Measurements from ENCODE around the gene HRAS. TPM values are rescaled to one million over a fixed set of nuclear protein-coding genes. Genes with fewer than 3 reads are reported as not detected.
A peak's percentile ranks its signal among the peaks of the same experiment; 100 is the strongest.
"Not testable (repeated sequence)": the region's sequence is repeated elsewhere in the genome, so short reads cannot be mapped to it uniquely, and the experiment has no call there.

The HRAS gene
- total and polyA plus RNA-seq, 3 experiments from 2014 or later = 22.5 to 91.5 (median 86.9) TPM

DNA sequence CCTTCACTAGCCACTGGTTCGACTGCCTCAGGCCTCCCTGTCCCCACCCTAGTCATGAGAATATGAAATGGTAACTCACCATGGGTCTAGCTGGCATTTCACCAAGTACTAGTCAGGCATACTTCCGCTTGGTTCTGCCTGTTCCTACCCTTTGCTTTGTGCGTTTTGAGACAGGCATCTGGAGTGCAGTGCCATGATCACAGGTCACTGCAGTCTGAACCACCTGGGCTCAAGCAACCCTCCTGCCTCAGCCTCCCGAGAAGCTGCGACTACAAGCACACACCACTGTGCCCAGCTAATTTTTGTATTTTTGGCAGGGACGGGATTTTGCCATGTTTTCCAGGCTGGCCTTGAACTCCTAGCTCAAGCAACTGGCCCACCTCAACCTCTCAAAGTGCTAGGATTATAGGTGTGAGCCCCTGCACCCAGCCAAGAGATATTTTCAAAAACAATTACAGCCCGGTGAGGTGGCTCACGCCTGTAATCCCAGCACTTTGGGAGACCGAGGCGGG, 14.1 kb downstream of the HRAS start:
- Histone ChIP-seq H3K27ac (ENCODE audit: low read depth, low read length) (no peak overlapping the region), H3K27me3 (ENCODE audit: insufficient read depth, low read length, poor library complexity, severe bottlenecking) (no peaks in the 10 kb centered on the region), H3K9me3 (ENCODE audit: low read length) (no peaks in the 10 kb centered on the region), H3K36me3 (ENCODE audit: insufficient read depth, low read length) (no peaks in the 10 kb centered on the region), H3K4me3 (ENCODE audit: low read length) (no peak overlapping the region), H3K4me1 (ENCODE audit: insufficient read depth, low read length) (peaks cover 5% of the 10 kb centered on the region)
- Mint-ChIP-seq H3K9me3 (peaks cover 3 to 6% (median 3%) of the 10 kb centered on the region in 5 donors), H3K36me3 (peaks cover 0 to 3% (median 0%) of the 10 kb centered on the region in 3 donors), H3K27ac (peak overlapping the region in 1 of 8 donors; percentile 27), H3K4me3 (peak overlapping the region in 2 of 7 donors; percentile 34 to 61), H3K4me1 (peaks cover 2 to 7% (median 4%) of the 10 kb centered on the region in 3 donors), H3K27me3 (peaks cover 0 to 3% of the 10 kb centered on the region in 2 donors)
- ChIA-PET CTCF (interaction anchor here (0.9 to 2.0 kb wide), 2 partner anchors 11 to 14 kb away, joined by 3 to 4 read pairs; no protein-coding TSS in a partner anchor), POLR2A (no interaction called here)
- no peak for DNase-seq

DNA sequence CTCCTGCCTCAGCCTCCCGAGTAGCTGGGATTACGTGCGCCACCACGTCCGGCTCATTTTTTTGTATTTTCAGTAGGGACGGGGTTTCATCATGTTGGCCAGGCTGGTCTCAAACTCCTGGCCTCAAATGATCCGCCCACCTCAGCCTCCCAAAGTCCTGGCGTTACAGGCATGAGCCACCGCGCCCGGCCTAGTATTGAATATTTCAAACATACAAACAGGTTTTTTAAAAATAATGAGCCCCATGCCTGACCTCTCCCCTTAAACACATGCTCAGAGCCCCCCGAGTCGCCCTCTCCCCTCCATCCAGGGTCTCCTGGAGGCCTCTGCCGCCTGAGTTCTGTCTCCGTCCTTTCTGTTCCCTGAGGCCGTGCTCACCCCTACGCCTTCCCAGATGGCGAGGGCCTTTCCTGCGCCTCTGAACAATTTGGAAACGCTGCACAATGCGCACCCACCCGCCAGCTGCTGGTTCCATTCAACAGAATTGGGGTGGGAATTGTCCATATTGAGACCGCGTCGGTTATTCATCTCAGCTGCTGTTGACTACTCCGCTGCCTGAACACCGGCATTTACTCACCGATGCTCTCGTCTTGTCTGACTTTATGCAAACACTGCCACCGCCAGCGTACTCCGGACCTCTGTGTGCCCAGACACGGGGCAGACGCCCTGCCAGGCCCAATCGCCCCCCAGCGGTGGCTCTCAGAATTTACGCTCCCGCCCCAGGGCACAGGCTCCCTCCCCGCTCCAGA, 14.8 kb downstream of the HRAS start:
- POLR2A ChIA-PET = no interaction called here
- CTCF ChIA-PET = interaction anchor here (2.0 kb wide), 1 partner anchor 11 kb away, joined by 4 read pairs; no protein-coding TSS in a partner anchor

DNA sequence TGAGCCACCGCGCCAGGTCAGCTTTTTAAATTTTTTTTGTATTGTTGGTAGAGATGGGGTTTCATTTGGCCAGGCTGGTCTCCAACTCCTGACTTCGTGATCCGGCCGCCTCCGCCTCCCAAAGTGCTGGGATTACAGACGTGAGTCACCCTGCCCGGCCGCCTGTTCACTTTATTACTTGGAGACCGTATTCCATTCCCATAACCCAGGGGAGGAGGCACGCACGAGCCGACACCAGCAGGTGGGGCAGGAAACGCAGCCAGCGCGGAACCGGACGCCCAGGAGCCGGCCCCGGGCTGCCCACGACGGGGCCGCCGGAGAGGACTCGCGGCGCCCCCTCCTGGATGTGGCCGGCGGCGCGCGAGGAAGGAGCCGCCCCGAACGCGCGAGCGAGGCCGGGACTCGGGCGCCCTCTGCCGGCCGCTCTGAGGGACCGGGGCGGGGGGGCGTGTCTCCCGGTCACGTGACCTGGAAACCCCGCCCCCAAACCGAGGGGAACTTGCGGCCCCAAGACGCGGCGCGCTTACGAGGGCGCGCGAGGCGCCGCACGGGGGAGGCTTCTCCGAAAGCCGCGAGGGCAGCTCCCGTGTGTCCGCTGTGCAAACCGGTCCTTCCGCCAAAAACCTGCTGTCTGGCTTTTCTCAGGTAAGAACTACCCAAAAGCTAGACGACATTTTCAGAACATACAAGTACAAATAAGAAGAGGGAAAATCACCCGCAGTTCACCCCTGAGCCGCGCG, 16.7 kb downstream of the HRAS start:
- Mint-ChIP-seq H3K27me3 (no peaks in the 10 kb centered on the region), H3K4me1 (peaks cover 2 to 7% (median 4%) of the 10 kb centered on the region in 3 donors), H3K36me3 (peaks cover 0 to 8% (median 0%) of the 10 kb centered on the region in 3 donors), H3K9me3 (peaks cover 3 to 7% (median 3%) of the 10 kb centered on the region in 5 donors), H3K4me3 (peak overlapping the region; percentile 16 to 88 (median 82)), H3K27ac (peak overlapping the region in 7 of 8 donors; percentile 69 to 94 (median 88))
- H3K4me3 ChIP-seq (ENCODE audit: low read length) = peak overlapping the region; percentile 56
- no peaks in the 10 kb centered on the region for H3K36me3 ChIP-seq (ENCODE audit: insufficient read depth, low read length)
- CTCF ChIA-PET = interaction anchor here (0.6 to 2.9 kb wide), 18 partner anchors 11 to 324 kb away, joined by 3 to 42 read pairs (median 4); partner anchors contain the start of genes BET1L, HRAS, RNH1 and TSPAN4
- peak; percentile 76 to 90 (median 85) for DNase-seq
- POLR2A ChIA-PET = interaction anchor here (0.9 to 1.6 kb wide), 3 partner anchors 13 to 259 kb away, joined by 3 to 8 read pairs (median 6); no protein-coding TSS in a partner anchor
- H3K4me1 ChIP-seq (ENCODE audit: insufficient read depth, low read length) = peaks cover 5% of the 10 kb centered on the region
- peak overlapping the region; percentile 38 for H3K27ac ChIP-seq (ENCODE audit: low read depth, low read length)
- H3K27me3 ChIP-seq (ENCODE audit: insufficient read depth, low read length, poor library complexity, severe bottlenecking) = no peaks in the 10 kb centered on the region
- no peaks in the 10 kb centered on the region for H3K9me3 ChIP-seq (ENCODE audit: low read length)

More for the DNA sequence above, 14.8 kb downstream of the HRAS start:
- Mint-ChIP-seq H3K36me3 (peaks cover 0 to 3% (median 0%) of the 10 kb centered on the region in 3 donors), H3K4me3 (peak overlapping the region in 2 of 7 donors; percentile 34 to 61), H3K27ac (peak overlapping the region in 1 of 8 donors; percentile 27), H3K27me3 (peaks cover 0 to 3% of the 10 kb centered on the region in 2 donors), H3K9me3 (peaks cover 3 to 7% (median 3%) of the 10 kb centered on the region in 5 donors), H3K4me1 (peaks cover 2 to 7% (median 4%) of the 10 kb centered on the region in 3 donors)
- peaks cover 5% of the 10 kb centered on the region for H3K4me1 ChIP-seq (ENCODE audit: insufficient read depth, low read length)
- no peak overlapping the region for H3K4me3 ChIP-seq (ENCODE audit: low read length)
- H3K27me3 ChIP-seq (ENCODE audit: insufficient read depth, low read length, poor library complexity, severe bottlenecking) = no peaks in the 10 kb centered on the region
- H3K9me3 ChIP-seq (ENCODE audit: low read length) = no peaks in the 10 kb centered on the region
- no peak for DNase-seq
- H3K36me3 ChIP-seq (ENCODE audit: insufficient read depth, low read length) = no peaks in the 10 kb centered on the region
- no peak overlapping the region for H3K27ac ChIP-seq (ENCODE audit: low read depth, low read length)

DNA sequence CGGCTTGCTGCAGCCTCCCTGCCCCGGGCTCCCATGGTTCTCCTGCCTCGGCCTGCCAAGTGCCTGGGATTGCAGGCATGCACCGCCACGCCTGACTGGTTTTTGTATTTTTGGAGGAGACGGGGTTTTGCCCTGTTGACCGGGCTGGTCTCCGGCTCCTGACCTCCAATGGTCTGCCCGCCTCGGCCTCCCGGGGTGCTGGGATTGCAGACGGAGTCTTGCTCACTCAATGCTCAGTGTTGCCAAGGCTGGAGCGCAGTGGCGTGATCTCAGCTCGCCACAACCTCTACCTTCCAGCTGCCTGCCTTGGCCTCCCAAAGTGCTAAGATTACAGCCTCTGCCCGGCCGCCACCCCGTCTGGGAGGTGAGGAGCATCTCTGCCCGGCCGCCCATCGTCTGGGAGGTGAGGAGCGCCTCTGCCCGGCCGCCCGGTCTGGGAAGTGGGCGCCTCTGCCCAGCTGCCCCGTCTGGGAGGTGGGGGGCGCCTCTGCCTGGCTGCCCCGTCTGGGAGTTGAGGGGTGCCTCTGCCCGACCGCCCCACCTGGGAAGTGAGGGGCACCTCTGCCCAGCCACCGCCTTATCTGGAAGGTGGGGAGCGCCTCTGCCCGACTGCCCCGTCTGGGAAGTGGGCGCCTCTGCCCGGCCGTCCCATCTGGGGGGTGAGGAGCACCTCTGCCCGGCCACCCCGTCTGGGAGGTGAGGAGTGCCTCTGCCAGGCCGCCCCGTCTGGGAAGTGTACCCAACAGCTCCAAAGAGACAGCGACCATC, 18.3 kb downstream of the HRAS start:
- ChIA-PET CTCF (interaction anchor here (2.9 kb wide), 1 partner anchor 9 kb away, joined by 42 read pairs; the partner anchor contains the start of gene RNH1), POLR2A (interaction anchor here (0.5 to 0.6 kb wide), 2 partner anchors 28 to 66 kb away, joined by 3 to 9 read pairs; no protein-coding TSS in a partner anchor)
- not testable (repeated sequence) for H3K9me3 Mint-ChIP-seq; H3K4me1 ChIP-seq (ENCODE audit: insufficient read depth, low read length); H3K4me1 Mint-ChIP-seq; H3K27ac ChIP-seq (ENCODE audit: low read depth, low read length); H3K9me3 ChIP-seq (ENCODE audit: low read length); H3K27me3 ChIP-seq (ENCODE audit: insufficient read depth, low read length, poor library complexity, severe bottlenecking); H3K36me3 ChIP-seq (ENCODE audit: insufficient read depth, low read length); DNase-seq; H3K27me3 Mint-ChIP-seq; H3K4me3 ChIP-seq (ENCODE audit: low read length)
- Mint-ChIP-seq H3K36me3 (peaks cover 0 to 16% (median 1%) of the 10 kb centered on the region in 3 donors), H3K4me3 (peak overlapping the region in 1 of 7 donors; percentile 65), H3K27ac (peak overlapping the region in 2 of 8 donors; percentile 60 to 76)

DNA sequence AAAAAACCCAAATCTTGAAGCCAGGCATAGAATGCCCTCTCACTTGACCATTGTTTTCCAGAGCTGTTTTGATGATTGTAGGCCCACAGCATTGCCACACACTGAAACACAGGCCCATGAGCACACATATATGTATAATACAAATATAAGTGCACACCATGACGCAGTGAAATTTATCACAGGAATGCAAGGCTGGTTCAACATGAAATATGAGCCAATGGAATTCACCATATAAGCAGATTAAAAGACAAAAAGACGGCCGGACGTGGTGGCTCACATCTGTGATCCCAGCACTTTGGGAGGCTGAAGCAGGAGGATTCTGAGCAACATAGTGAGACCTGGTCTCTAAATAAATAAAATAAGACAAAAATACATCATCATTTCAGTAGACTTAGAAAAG, 19.0 kb downstream of the HRAS start:
- H3K27ac Mint-ChIP-seq = peak overlapping the region in 1 of 8 donors; percentile 76
- peaks cover 3 to 7% (median 3%) of the 10 kb centered on the region in 5 donors for H3K9me3 Mint-ChIP-seq
- no peaks in the 10 kb centered on the region for H3K27me3 ChIP-seq (ENCODE audit: insufficient read depth, low read length, poor library complexity, severe bottlenecking)
- ChIA-PET POLR2A (interaction anchor here (0.5 to 0.6 kb wide), 2 partner anchors 28 to 65 kb away, joined by 3 to 9 read pairs; no protein-coding TSS in a partner anchor), CTCF (no interaction called here)
- peaks cover 4 to 7% (median 4%) of the 10 kb centered on the region in 3 donors for H3K4me1 Mint-ChIP-seq
- peak overlapping the region in 1 of 7 donors; percentile 55 for H3K4me3 Mint-ChIP-seq
- H3K36me3 ChIP-seq (ENCODE audit: insufficient read depth, low read length) = no peaks in the 10 kb centered on the region
- no peaks in the 10 kb centered on the region for H3K27me3 Mint-ChIP-seq
- no peak overlapping the region for H3K27ac ChIP-seq (ENCODE audit: low read depth, low read length)
- DNase-seq = no peak
- H3K4me3 ChIP-seq (ENCODE audit: low read length) = no peak overlapping the region
- peaks cover 0 to 19% (median 1%) of the 10 kb centered on the region in 3 donors for H3K36me3 Mint-ChIP-seq
- peaks cover 5% of the 10 kb centered on the region for H3K4me1 ChIP-seq (ENCODE audit: insufficient read depth, low read length)
- H3K9me3 ChIP-seq (ENCODE audit: low read length) = no peaks in the 10 kb centered on the region

DNA sequence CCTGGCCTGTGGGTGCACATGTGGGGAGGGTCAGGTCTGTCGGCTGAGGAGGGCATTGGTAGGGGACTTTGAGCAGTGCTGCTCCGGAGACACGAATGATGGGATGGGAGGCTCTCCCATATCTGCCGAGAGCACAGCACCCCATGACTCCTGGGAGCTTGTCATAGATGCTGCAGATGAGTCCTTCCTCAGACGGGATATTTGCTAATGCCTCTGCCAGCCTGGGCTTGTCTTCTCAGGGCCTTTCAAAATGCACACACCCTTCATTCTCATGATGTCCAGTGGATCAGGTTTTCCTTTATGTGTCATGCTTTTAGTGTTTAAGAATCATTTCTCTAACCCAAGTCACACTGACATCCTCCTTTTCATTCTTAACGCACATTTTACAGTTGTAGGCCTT, 20.2 kb downstream of the HRAS start:
- Mint-ChIP-seq H3K9me3 (peaks cover 3 to 7% (median 3%) of the 10 kb centered on the region in 5 donors), H3K27ac (peak overlapping the region in 1 of 8 donors; percentile 74), H3K36me3 (peaks cover 0 to 24% (median 1%) of the 10 kb centered on the region in 3 donors), H3K4me1 (peaks cover 4% of the 10 kb centered on the region in 3 donors), H3K4me3 (peak overlapping the region in 1 of 7 donors; percentile 20), H3K27me3 (no peaks in the 10 kb centered on the region)
- Histone ChIP-seq H3K4me3 (ENCODE audit: low read length) (no peak overlapping the region), H3K27ac (ENCODE audit: low read depth, low read length) (no peak overlapping the region), H3K27me3 (ENCODE audit: insufficient read depth, low read length, poor library complexity, severe bottlenecking) (no peaks in the 10 kb centered on the region), H3K36me3 (ENCODE audit: insufficient read depth, low read length) (no peaks in the 10 kb centered on the region), H3K9me3 (ENCODE audit: low read length) (no peaks in the 10 kb centered on the region), H3K4me1 (ENCODE audit: insufficient read depth, low read length) (peaks cover 5% of the 10 kb centered on the region)
- CTCF ChIA-PET = no interaction called here
- no peak for DNase-seq
- POLR2A ChIA-PET = no interaction called here

DNA sequence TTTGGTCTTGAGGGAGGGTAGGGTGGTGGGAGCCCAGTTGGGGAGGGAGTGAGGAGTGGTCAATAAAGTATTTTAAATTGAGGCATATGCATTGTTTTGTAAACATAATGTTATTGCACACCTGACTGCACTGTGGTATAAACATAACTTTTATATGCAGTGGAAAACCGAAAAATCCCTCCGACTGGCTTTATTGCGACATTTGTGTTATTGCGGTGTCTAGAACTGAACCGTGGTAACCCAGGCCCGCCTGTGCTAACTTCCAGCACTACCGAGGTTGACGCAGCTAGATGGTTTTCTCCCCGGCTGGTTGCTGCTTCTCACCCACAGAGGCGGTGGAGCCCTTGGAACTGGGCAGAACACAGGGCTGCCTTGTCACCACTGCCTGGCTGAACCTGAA, 20.8 kb downstream of the HRAS start:
- no peak for DNase-seq
- Histone ChIP-seq H3K4me3 (ENCODE audit: low read length) (no peak overlapping the region), H3K36me3 (ENCODE audit: insufficient read depth, low read length) (no peaks in the 10 kb centered on the region), H3K9me3 (ENCODE audit: low read length) (no peaks in the 10 kb centered on the region), H3K27me3 (ENCODE audit: insufficient read depth, low read length, poor library complexity, severe bottlenecking) (no peaks in the 10 kb centered on the region), H3K4me1 (ENCODE audit: insufficient read depth, low read length) (peaks cover 5% of the 10 kb centered on the region), H3K27ac (ENCODE audit: low read depth, low read length) (no peak overlapping the region)
- CTCF ChIA-PET = no interaction called here
- H3K27ac Mint-ChIP-seq = no peak overlapping the region
- peaks cover 0 to 29% (median 4%) of the 10 kb centered on the region in 3 donors for H3K36me3 Mint-ChIP-seq
- H3K9me3 Mint-ChIP-seq = peaks cover 3 to 7% (median 3%) of the 10 kb centered on the region in 5 donors
- H3K4me3 Mint-ChIP-seq = no peak overlapping the region
- peaks cover 4 to 6% (median 4%) of the 10 kb centered on the region in 3 donors for H3K4me1 Mint-ChIP-seq
- POLR2A ChIA-PET = no interaction called here
- no peaks in the 10 kb centered on the region for H3K27me3 Mint-ChIP-seq
